Calu3 (cell line): ENCODE results near the gene EFNA4. TPM values are rescaled to one million over a fixed set of nuclear protein-coding genes. Genes with fewer than 3 reads are reported as not detected.

Source experiments
- BruUV-seq: library from RNA; stranded (reverse); fragments of 400-500 nt; replicated peaks from 2 replicates; lab custom pipeline; 2021; lab: Mats Ljungman, UMichigan
- CTCF ChIA-PET: fragments of 300-600 bp; sonication (Branson Sonifier 250); formaldehyde crosslinking; loops from one replicate; lab custom pipeline; 2022; ENCODE audit warnings: antibody characterized with exemption; lab: Charles Lee
- DNase-seq: peaks from one replicate; pipeline ENCODE4 v3.0.0; 2022
- H3K27ac Mint-ChIP-seq: one replicate; pipeline ENCODE4 v1.8.0; 2022; ENCODE audit warnings: mixed read lengths; ENCODE audit not compliant: unreplicated experiment
- H3K27me3 Mint-ChIP-seq: one replicate; pipeline ENCODE4 v1.8.0; 2022; ENCODE audit warnings: mixed read lengths; ENCODE audit not compliant: unreplicated experiment
- H3K36me3 Mint-ChIP-seq: one replicate; pipeline ENCODE4 v1.8.0; 2022; ENCODE audit warnings: mild to moderate bottlenecking, moderate library complexity, mixed read lengths; ENCODE audit not compliant: insufficient read depth, unreplicated experiment
- H3K4me1 Mint-ChIP-seq: one replicate; pipeline ENCODE4 v1.8.0; 2022; ENCODE audit warnings: mild to moderate bottlenecking, low read depth, mixed read lengths; ENCODE audit not compliant: unreplicated experiment
- H3K4me3 Mint-ChIP-seq: one replicate; pipeline ENCODE4 v1.8.0; 2022; ENCODE audit warnings: mild to moderate bottlenecking, low read depth, moderate library complexity, mixed read lengths; ENCODE audit not compliant: unreplicated experiment
- H3K9me3 Mint-ChIP-seq: one replicate; pipeline ENCODE4 v1.8.0; 2022; ENCODE audit warnings: low read depth, mixed read lengths; ENCODE audit not compliant: unreplicated experiment
- intact Hi-C: fragments of 100-400 bp; cut with micrococcal nuclease; formaldehyde crosslinking; loops from one replicate; pipeline ENCODE4 v1.10.0; 2022; ENCODE audit not compliant: unreplicated experiment
- total RNA-seq: library from RNA; stranded (reverse); gene quantifications from 2 replicates; pipeline ENCODE4 v1.2.3, GENCODE V29; 2022
- TF ChIP-seq, protein P1 (sequence below): fragments of 200-600 bp; IDR thresholded peaks from one replicate; pipeline ENCODE4 v1.8.0; 2022; ENCODE audit warnings: antibody characterized with exemption; ENCODE audit not compliant: unreplicated experiment

EFNA4 gene
- total RNA-seq, 1 experiment from 2014 or later, result 13.9 TPM

- Mint-ChIP-seq H3K36me3 (peaks cover 3% of the 10 kb centered on the region), H3K4me3 (no peak overlapping the region), H3K9me3 (no peaks in the 10 kb centered on the region), H3K27ac (no peak overlapping the region), H3K27me3 (no peaks in the 10 kb centered on the region), H3K4me1 (peaks cover 34% of the 10 kb centered on the region)
- BruUV-seq, result no TSS peak
- TF ChIP-seq, protein P1, sequence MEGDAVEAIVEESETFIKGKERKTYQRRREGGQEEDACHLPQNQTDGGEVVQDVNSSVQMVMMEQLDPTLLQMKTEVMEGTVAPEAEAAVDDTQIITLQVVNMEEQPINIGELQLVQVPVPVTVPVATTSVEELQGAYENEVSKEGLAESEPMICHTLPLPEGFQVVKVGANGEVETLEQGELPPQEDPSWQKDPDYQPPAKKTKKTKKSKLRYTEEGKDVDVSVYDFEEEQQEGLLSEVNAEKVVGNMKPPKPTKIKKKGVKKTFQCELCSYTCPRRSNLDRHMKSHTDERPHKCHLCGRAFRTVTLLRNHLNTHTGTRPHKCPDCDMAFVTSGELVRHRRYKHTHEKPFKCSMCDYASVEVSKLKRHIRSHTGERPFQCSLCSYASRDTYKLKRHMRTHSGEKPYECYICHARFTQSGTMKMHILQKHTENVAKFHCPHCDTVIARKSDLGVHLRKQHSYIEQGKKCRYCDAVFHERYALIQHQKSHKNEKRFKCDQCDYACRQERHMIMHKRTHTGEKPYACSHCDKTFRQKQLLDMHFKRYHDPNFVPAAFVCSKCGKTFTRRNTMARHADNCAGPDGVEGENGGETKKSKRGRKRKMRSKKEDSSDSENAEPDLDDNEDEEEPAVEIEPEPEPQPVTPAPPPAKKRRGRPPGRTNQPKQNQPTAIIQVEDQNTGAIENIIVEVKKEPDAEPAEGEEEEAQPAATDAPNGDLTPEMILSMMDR, result peak; percentile 49
- intact Hi-C loops, result loop anchor here (5.0 kb wide), 1 partner anchor 37 kb away; no protein-coding TSS in a partner anchor
- peak; percentile 84 for DNase-seq
- CTCF ChIA-PET, result interaction anchor here (0.5 to 3.3 kb wide), 17 partner anchors 8 to 307 kb away, joined by 3 to 26 read pairs (median 3); partner anchors contain the start of genes CLK2, KRTCAP2, PBXIP1 and PYGO2
These were observed 18.5 kb upstream of the EFNA4 start for GRCh38 chr1:155044812-155045657.

- CTCF ChIA-PET, result interaction anchor here (0.6 kb wide), 1 partner anchor 720 kb away, joined by 3 read pairs; no protein-coding TSS in a partner anchor
- peaks cover 44% of the 10 kb centered on the region for H3K4me1 Mint-ChIP-seq
- H3K4me3 Mint-ChIP-seq, result no peak overlapping the region
- H3K36me3 Mint-ChIP-seq, result peaks cover 29% of the 10 kb centered on the region
- no TSS peak for BruUV-seq
- H3K9me3 Mint-ChIP-seq, result no peaks in the 10 kb centered on the region
- no peak overlapping the region for H3K27ac Mint-ChIP-seq
- intact Hi-C loops, result loop anchor here (5.0 kb wide), 1 partner anchor 34 kb away; no protein-coding TSS in a partner anchor
- no peaks in the 10 kb centered on the region for H3K27me3 Mint-ChIP-seq
- DNase-seq, result no peak
- TF ChIP-seq, protein P1, result no peak
These were observed 14.8 kb upstream of the EFNA4 start for GRCh38 chr1:155048449-155049334.

DNA sequence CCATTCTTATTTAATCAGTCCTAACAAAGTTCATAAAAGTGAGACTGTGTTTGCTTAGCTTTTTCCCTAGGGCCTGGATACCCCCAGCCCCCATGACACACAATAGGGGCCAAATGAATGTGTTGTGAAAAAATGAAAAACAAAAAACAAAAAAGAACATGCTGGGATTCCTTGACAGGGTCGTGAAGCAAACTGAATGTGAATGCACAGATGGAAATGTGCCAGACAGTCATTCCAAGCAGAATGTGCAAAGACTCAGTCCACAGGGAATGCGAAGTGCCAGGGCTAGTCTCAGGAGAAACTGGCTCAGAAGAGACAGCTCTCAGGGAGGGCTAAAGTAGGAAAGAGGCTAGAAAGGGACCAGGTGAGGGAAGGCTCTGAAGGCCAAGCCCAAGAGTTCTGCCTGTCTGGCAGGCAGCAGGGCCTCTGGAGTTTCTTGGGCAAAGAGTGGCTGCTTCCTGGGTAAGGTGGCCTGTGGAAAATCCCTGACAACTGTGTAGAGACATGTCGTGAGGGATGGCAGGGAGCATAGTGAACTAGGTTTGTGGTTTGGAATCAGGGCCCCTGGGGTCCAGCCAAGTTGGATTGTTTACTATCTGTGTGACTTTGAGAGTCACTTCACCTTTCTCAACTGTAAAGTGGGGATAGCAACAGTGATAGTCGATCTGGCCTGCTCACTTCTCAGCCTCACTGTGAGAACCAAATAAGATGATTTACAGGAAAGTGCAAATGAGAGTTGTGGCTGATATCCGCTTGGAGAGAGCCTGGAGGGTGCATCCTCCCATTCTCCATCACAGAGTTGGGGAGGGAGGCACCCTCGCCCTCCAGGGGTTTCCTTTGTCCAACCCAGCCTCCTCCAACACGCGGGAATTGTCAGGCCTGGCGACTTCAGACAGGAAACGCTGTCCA lies 13.6 kb upstream of the EFNA4 start:
- peak overlapping the region; percentile 91 for H3K4me3 Mint-ChIP-seq
- DNase-seq, result no peak
- H3K36me3 Mint-ChIP-seq, result peaks cover 29% of the 10 kb centered on the region
- CTCF ChIA-PET, result interaction anchor here (0.6 to 2.5 kb wide), 11 partner anchors 12 to 250 kb away, joined by 3 to 12 read pairs (median 3); partner anchors contain the start of genes DCST1, DCST2 and LENEP
- H3K9me3 Mint-ChIP-seq, result no peaks in the 10 kb centered on the region
- H3K4me1 Mint-ChIP-seq, result peaks cover 34% of the 10 kb centered on the region
- TF ChIP-seq, protein P1, result no peak
- intact Hi-C loops, result loop anchor here (5.0 to 10.0 kb wide), 2 partner anchors 32 to 45 kb away; partner anchors contain the start of gene ZBTB7B
- BruUV-seq, result TSS peak; percentile 63
- H3K27ac Mint-ChIP-seq, result peak overlapping the region; percentile 52
- no peaks in the 10 kb centered on the region for H3K27me3 Mint-ChIP-seq
